HUES48 (cell line): Measurements from ENCODE around the gene MYO3B.
"Not testable (repeated sequence)": the region's sequence is repeated elsewhere in the genome, so short reads cannot be mapped to it uniquely, and the experiment has no call there.

ENCODE experiments used
- H3K27ac ChIP-seq: one replicate; pipeline ENCODE4 v1.7.0; 2013; ENCODE audit warnings: low read depth, low read length, inconsistent platforms
- H3K27me3 ChIP-seq: 2 replicates; pipeline ENCODE4 v1.6.1; 2013; ENCODE audit warnings: mild to moderate bottlenecking, low read length; ENCODE audit not compliant: control insufficient read depth, insufficient read depth
- H3K36me3 ChIP-seq: 2 replicates; pipeline ENCODE4 v1.6.1; 2013; ENCODE audit warnings: low read length; ENCODE audit not compliant: control insufficient read depth, insufficient read depth
- H3K4me1 ChIP-seq: 2 replicates; pipeline ENCODE4 v1.6.1; 2013; ENCODE audit warnings: mild to moderate bottlenecking, low read length; ENCODE audit not compliant: control insufficient read depth, insufficient read depth
- H3K4me3 ChIP-seq: 2 replicates; pipeline ENCODE4 v1.5.1; 2013; ENCODE audit warnings: mild to moderate bottlenecking, low read depth, low read length
- H3K9ac ChIP-seq: 2 replicates; pipeline ENCODE4 v1.6.1; 2013; ENCODE audit warnings: mild to moderate bottlenecking, low read depth, low read length, moderate library complexity
- H3K9me3 ChIP-seq: 2 replicates; pipeline ENCODE4 v1.6.1; 2013; ENCODE audit warnings: low read length; ENCODE audit not compliant: control insufficient read depth, insufficient read depth

MYO3B gene

GRCh38 chr2:170276056-170276455 is 98.1 kb downstream of the MYO3B start:
- Histone ChIP-seq H3K27ac (no peak overlapping the region), H3K27me3 (no peaks in the 10 kb centered on the region)

GRCh38 chr2:170276925-170277629 is 99.1 kb downstream of the MYO3B start:
- Histone ChIP-seq H3K4me3 (no peak overlapping the region), H3K36me3 (no peaks in the 10 kb centered on the region), H3K9me3 (no peaks in the 10 kb centered on the region), H3K27me3 (no peaks in the 10 kb centered on the region), H3K9ac (no peak overlapping the region), H3K4me1 (peaks cover 8% of the 10 kb centered on the region), H3K27ac (peak overlapping the region; percentile 5)

More at GRCh38 chr2:170276056-170276455, 98.1 kb downstream of the MYO3B start:
- no peaks in the 10 kb centered on the region for H3K9me3 ChIP-seq
- H3K4me1 ChIP-seq: peaks cover 8% of the 10 kb centered on the region
- H3K9ac ChIP-seq: no peak overlapping the region
- no peak overlapping the region for H3K4me3 ChIP-seq
- no peaks in the 10 kb centered on the region for H3K36me3 ChIP-seq

GRCh38 chr2:170277951-170278350 is 100.0 kb downstream of the MYO3B start:
- H3K4me3 ChIP-seq: no peak overlapping the region
- no peak overlapping the region for H3K27ac ChIP-seq
- H3K9me3 ChIP-seq: no peaks in the 10 kb centered on the region

GRCh38 chr2:170279615-170280014 is 101.7 kb downstream of the MYO3B start:
- H3K27ac ChIP-seq, H3K36me3 ChIP-seq, H3K9me3 ChIP-seq, H3K4me3 ChIP-seq, H3K27me3 ChIP-seq, H3K9ac ChIP-seq: not testable (repeated sequence)
- H3K4me1 ChIP-seq: peaks cover 20% of the 10 kb centered on the region

More at GRCh38 chr2:170277951-170278350, 100.0 kb downstream of the MYO3B start:
- H3K27me3 ChIP-seq: no peaks in the 10 kb centered on the region
- H3K36me3 ChIP-seq: no peaks in the 10 kb centered on the region
- peaks cover 14% of the 10 kb centered on the region for H3K4me1 ChIP-seq
- H3K9ac ChIP-seq: no peak overlapping the region

GRCh38 chr2:170282851-170283250 is 104.9 kb downstream of the MYO3B start:
- Histone ChIP-seq H3K27ac (no peak overlapping the region), H3K36me3 (no peaks in the 10 kb centered on the region), H3K4me3 (no peak overlapping the region), H3K4me1 (peaks cover 11% of the 10 kb centered on the region; the same call in 1 of the 2 replicates), H3K9ac (no peak overlapping the region), H3K27me3 (no peaks in the 10 kb centered on the region), H3K9me3 (no peaks in the 10 kb centered on the region)

GRCh38 chr2:170284205-170284604 is 106.3 kb downstream of the MYO3B start:
- H3K36me3 ChIP-seq: no peaks in the 10 kb centered on the region
- peaks cover 11% of the 10 kb centered on the region; the same call in 1 of the 2 replicates for H3K4me1 ChIP-seq
- H3K27ac ChIP-seq: no peak overlapping the region
- no peak overlapping the region for H3K9ac ChIP-seq
- H3K4me3 ChIP-seq: no peak overlapping the region
- H3K9me3 ChIP-seq: no peaks in the 10 kb centered on the region
- peaks cover 4% of the 10 kb centered on the region; the same call in 1 of the 2 replicates for H3K27me3 ChIP-seq

- no peak overlapping the region for H3K27ac ChIP-seq
- peaks cover 9% of the 10 kb centered on the region for H3K4me1 ChIP-seq
- peaks cover 5% of the 10 kb centered on the region; the same call in 1 of the 2 replicates for H3K27me3 ChIP-seq
- no peaks in the 10 kb centered on the region for H3K9me3 ChIP-seq
- no peaks in the 10 kb centered on the region for H3K36me3 ChIP-seq
- no peak overlapping the region for H3K4me3 ChIP-seq
- H3K9ac ChIP-seq: no peak overlapping the region
These were observed 110.9 kb downstream of the MYO3B start for GRCh38 chr2:170288859-170289258.

- Histone ChIP-seq H3K27ac (no peak overlapping the region), H3K9ac (no peak overlapping the region), H3K4me1 (peaks cover 9% of the 10 kb centered on the region), H3K9me3 (no peaks in the 10 kb centered on the region), H3K27me3 (peaks cover 5% of the 10 kb centered on the region; the same call in 1 of the 2 replicates), H3K4me3 (no peak overlapping the region), H3K36me3 (no peaks in the 10 kb centered on the region)
These were observed 113.5 kb downstream of the MYO3B start for GRCh38 chr2:170291474-170291873.

- H3K4me3 ChIP-seq: no peak overlapping the region
- H3K27me3 ChIP-seq: peaks cover 5% of the 10 kb centered on the region; the same call in 1 of the 2 replicates
- H3K36me3 ChIP-seq: no peaks in the 10 kb centered on the region
- no peaks in the 10 kb centered on the region for H3K9me3 ChIP-seq
- H3K27ac ChIP-seq: no peak overlapping the region
- H3K4me1 ChIP-seq: peaks cover 9% of the 10 kb centered on the region
- no peak overlapping the region for H3K9ac ChIP-seq
These were observed 114.5 kb downstream of the MYO3B start for GRCh38 chr2:170292415-170292814.

GRCh38 chr2:170297496-170297895 is 119.5 kb downstream of the MYO3B start:
- Histone ChIP-seq H3K27ac (no peak overlapping the region), H3K4me1 (no peaks in the 10 kb centered on the region), H3K9me3 (no peaks in the 10 kb centered on the region), H3K4me3 (no peak overlapping the region), H3K36me3 (no peaks in the 10 kb centered on the region), H3K9ac (no peak overlapping the region), H3K27me3 (no peaks in the 10 kb centered on the region)

- Histone ChIP-seq H3K27me3 (no peaks in the 10 kb centered on the region), H3K4me3 (no peak overlapping the region), H3K36me3 (no peaks in the 10 kb centered on the region), H3K4me1 (no peaks in the 10 kb centered on the region), H3K9ac (no peak overlapping the region), H3K9me3 (no peaks in the 10 kb centered on the region), H3K27ac (no peak overlapping the region)
These were observed 120.2 kb downstream of the MYO3B start for GRCh38 chr2:170298115-170298514.
